Prostate gland (tissue), 2 donors: Measurements from ENCODE around the gene DHH.

Experiments used
- POLR2A ChIP-seq: fragments of 450-650 bp; IDR thresholded peaks from one replicate; pipeline ENCODE4 v1.6.1; 2016; ENCODE audit warnings: antibody characterized with exemption, mild to moderate bottlenecking
- POLR2AphosphoS5 ChIP-seq: sonication (generic); formaldehyde crosslinking; IDR thresholded peaks from one replicate; pipeline ENCODE4 v1.6.1; 2017; ENCODE audit warnings: antibody characterized with exemption
- TF ChIP-seq, protein P1 (sequence below), 4 experiments: fragments of 200-600 bp in 2 of 4; fragments of 450-650 bp in 2 of 4; sonication (generic) in 2 of 4; IDR thresholded peaks; 1 replicate in 3 of 4; 2 replicates in 1 of 4; pipeline ENCODE4 v1.5.1; 2016 to 2019; ENCODE audit warnings: antibody characterized with exemption in 4 of 4, mild to moderate bottlenecking in 2 of 4, moderate library complexity in 2 of 4

DNA sequence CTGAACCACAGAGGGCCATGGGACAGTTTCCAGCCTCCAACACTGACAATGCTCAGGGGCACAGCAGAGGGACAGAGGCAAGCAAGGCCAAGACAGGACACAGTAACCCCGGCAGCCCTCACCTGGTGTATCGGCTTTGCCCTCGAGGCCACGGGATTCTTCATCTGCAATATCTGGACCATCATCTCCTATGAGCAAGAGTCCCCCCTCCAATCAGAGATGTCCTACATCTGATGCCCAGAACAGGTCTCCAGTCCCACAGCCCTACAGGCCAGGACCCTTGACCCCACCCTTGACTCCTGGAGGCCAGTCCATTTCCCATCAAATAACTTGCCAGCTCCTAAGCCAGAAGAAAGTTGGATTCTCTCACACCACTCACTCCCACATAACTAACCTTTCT, 51.4 kb downstream of the DHH start:
- TF ChIP-seq POLR2AphosphoS5 = no peak
- TF ChIP-seq, protein P1, sequence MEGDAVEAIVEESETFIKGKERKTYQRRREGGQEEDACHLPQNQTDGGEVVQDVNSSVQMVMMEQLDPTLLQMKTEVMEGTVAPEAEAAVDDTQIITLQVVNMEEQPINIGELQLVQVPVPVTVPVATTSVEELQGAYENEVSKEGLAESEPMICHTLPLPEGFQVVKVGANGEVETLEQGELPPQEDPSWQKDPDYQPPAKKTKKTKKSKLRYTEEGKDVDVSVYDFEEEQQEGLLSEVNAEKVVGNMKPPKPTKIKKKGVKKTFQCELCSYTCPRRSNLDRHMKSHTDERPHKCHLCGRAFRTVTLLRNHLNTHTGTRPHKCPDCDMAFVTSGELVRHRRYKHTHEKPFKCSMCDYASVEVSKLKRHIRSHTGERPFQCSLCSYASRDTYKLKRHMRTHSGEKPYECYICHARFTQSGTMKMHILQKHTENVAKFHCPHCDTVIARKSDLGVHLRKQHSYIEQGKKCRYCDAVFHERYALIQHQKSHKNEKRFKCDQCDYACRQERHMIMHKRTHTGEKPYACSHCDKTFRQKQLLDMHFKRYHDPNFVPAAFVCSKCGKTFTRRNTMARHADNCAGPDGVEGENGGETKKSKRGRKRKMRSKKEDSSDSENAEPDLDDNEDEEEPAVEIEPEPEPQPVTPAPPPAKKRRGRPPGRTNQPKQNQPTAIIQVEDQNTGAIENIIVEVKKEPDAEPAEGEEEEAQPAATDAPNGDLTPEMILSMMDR (IDR thresholded peaks at IDR 0.05) = no peak
- TF ChIP-seq POLR2A = no peak
